GM12878 (cell line): ENCODE results near the gene FMNL2. TPM values are rescaled to one million over a fixed set of nuclear protein-coding genes. Genes with fewer than 3 reads are reported as not detected.

Experiments used
- ATAC-seq: fragments of 200-7000 bp; cut with Tn5 transposase; 3 replicates; pipeline ENCODE4 v1.9.1; 2020; ENCODE audit warnings: mild to moderate bottlenecking, moderate library complexity
- BruUV-seq: library from RNA; stranded (reverse); fragments of 400-500 nt; replicated peaks from 2 replicates; lab custom pipeline; 2021; lab: Mats Ljungman, UMichigan
- CTCF ChIA-PET: fragments of 300-600 bp; sonication (Branson Sonifier 250); formaldehyde crosslinking; extraction: SDS; loops from one replicate; lab custom pipeline; 2021; ENCODE audit warnings: inconsistent platforms; lab: Yijun Ruan, JAX
- POLR2A ChIA-PET: fragments of 350-600 bp; formaldehyde crosslinking; extraction: SDS; loops from one replicate; lab custom pipeline; 2021; ENCODE audit warnings: inconsistent platforms; lab: Charles Lee
- RAD21 ChIA-PET: fragments of 300-600 bp; sonication (Branson Sonifier 250); formaldehyde crosslinking; loops from one replicate; lab custom pipeline; 2023; ENCODE audit warnings: antibody characterized with exemption; ENCODE audit not compliant: unreplicated experiment; lab: Charles Lee
- SMC1A ChIA-PET: fragments of 300-600 bp; sonication (Branson Sonifier 250); formaldehyde crosslinking; loops from one replicate; lab custom pipeline; 2023; ENCODE audit not compliant: unreplicated experiment, uncharacterized antibody; lab: Charles Lee
- DNase-seq: peaks from one replicate; pipeline ENCODE4 v3.0.0-alpha.2; 2011; ENCODE audit warnings: low read depth, low spot score
- FAIRE-seq: peaks from 3 replicates; lab custom pipeline; 2011; peaks lifted over from hg19 to GRCh38; lab: Jason Lieb, UNC
- H2AFZ ChIP-seq: 2 replicates; pipeline ENCODE4 v1.6.0; 2011; ENCODE audit warnings: low read depth, low read length, control low read depth; ENCODE audit not compliant: control insufficient read depth
- H3K27ac ChIP-seq: 2 replicates; pipeline ENCODE4 v1.5.1; 2011; ENCODE audit warnings: control low read depth; ENCODE audit not compliant: control insufficient read depth, insufficient read depth
- H3K27me3 ChIP-seq, 2 experiments: replicated peaks in 1 of 2; 2 replicates each; pipeline versions ENCODE4 v1.6.0 to v1.6.1; 2011; ENCODE audit warnings: low read length in 1 of 2; ENCODE audit not compliant: control insufficient read depth in 2 of 2, insufficient read depth in 2 of 2
- H3K36me3 ChIP-seq, 2 experiments: 2 replicates each; pipeline ENCODE4 v1.5.1; 2011; ENCODE audit warnings: low read length in 1 of 2; ENCODE audit not compliant: control insufficient read depth in 2 of 2, insufficient read depth in 2 of 2
- H3K4me1 ChIP-seq: 2 replicates; pipeline ENCODE4 v1.6.1; 2011; ENCODE audit warnings: mild to moderate bottlenecking, low read length, moderate library complexity, mixed read lengths; ENCODE audit not compliant: control insufficient read depth, insufficient read depth
- H3K4me2 ChIP-seq: 2 replicates; pipeline ENCODE4 v1.6.0; 2011; ENCODE audit warnings: control low read depth; ENCODE audit not compliant: control insufficient read depth, insufficient read depth
- H3K4me3 ChIP-seq: fragments of 200-600 bp; sonication (generic); 2 replicates; pipeline ENCODE4 v1.5.1; 2016
- H3K79me2 ChIP-seq: 2 replicates; pipeline ENCODE4 v1.6.0; 2011; ENCODE audit warnings: low read length; ENCODE audit not compliant: control insufficient read depth, insufficient read depth
- H3K9ac ChIP-seq: 2 replicates; pipeline ENCODE4 v1.8.0; 2011; ENCODE audit warnings: low read length, control low read depth, mixed read lengths; ENCODE audit not compliant: control insufficient read depth, insufficient read depth
- H3K9me3 ChIP-seq: replicated peaks from 3 replicates; pipeline ENCODE4 v1.5.1; 2011; ENCODE audit warnings: mild to moderate bottlenecking, low read length; ENCODE audit not compliant: control insufficient read depth, insufficient read depth
- H4K20me1 ChIP-seq: 2 replicates; pipeline ENCODE4 v1.6.0; 2011; ENCODE audit not compliant: control insufficient read depth, insufficient read depth
- CEBPB ChIP-seq, 2 experiments: fragments of 150-350 bp in 1 of 2; IDR thresholded peaks; 2 replicates each; pipeline ENCODE4 v1.6.1; 2012 to 2014; ENCODE audit warnings: low read depth in 2 of 2, low read length in 2 of 2, borderline replicate concordance in 1 of 2, inconsistent platforms in 1 of 2
- CHD2 ChIP-seq: IDR thresholded peaks from 2 replicates; pipeline ENCODE4 v1.6.1; 2011; ENCODE audit warnings: low read depth, low read length, improper control_type of control experiment, borderline replicate concordance
- ETV6 ChIP-seq, 2 experiments: fragments of 450-650 bp in 1 of 2; IDR thresholded peaks in 1 of 2; conservative IDR thresholded peaks in 1 of 2; 2 replicates each; pipeline ENCODE4 v1.6.1; 2014; ENCODE audit warnings: antibody characterized with exemption in 1 of 2, borderline replicate concordance in 1 of 2, low read depth in 1 of 2, mild to moderate bottlenecking in 1 of 2, moderate library complexity in 1 of 2
- IRF4 ChIP-seq: IDR thresholded peaks from 2 replicates; pipeline ENCODE4 v1.6.1; 2011; ENCODE audit warnings: low read depth, low read length
- NR2F1 ChIP-seq: fragments of 450-650 bp; conservative IDR thresholded peaks from 2 replicates; pipeline ENCODE4 v1.6.1; 2017; ENCODE audit warnings: mild to moderate bottlenecking
- SMAD1 ChIP-seq: fragments of 450-650 bp; IDR thresholded peaks from 2 replicates; pipeline ENCODE4 v1.6.1; 2018; ENCODE audit warnings: mild to moderate bottlenecking, low read depth; ENCODE audit not compliant: partially characterized antibody
- WGBS: methylation state at CpG from one replicate; pipeline ENCODE4 v1.1.6; 2016; ENCODE audit warnings: low lambda C conversion rate; ENCODE audit not compliant: insufficient replicate concordance, insufficient coverage; ENCODE audit errors: missing lambda C conversion rate; 5-methylcytosine and 5-hydroxymethylcytosine counted together
- in situ Hi-C: fragments of 300-500 bp; cut with MboI; formaldehyde crosslinking; loops from 9 replicates; pipeline ENCODE4 v1.14.3; 2018; ENCODE audit warnings: mixed read lengths
- intact Hi-C: fragments of 100-400 bp; cut with micrococcal nuclease; formaldehyde crosslinking; loops from one replicate; pipeline ENCODE4 v1.14.2; 2022; ENCODE audit not compliant: unreplicated experiment
- polyA plus RNA-seq, 11 experiments: library from polyadenylated mRNA; depleted of rRNA in 4 of 11; unstranded in 6 of 11; stranded (reverse) in 5 of 11; fragments of >200 nt; fragmentation: Nextera tagmentation in 4 of 11; fragmentation: Illumina TruSeq in 1 of 11; extraction: Ambion mirVana in 4 of 11; extraction: Trizol in 1 of 11; gene quantifications; 1 replicate in 1 of 11; 2 replicates in 10 of 11; pipeline versions ENCODE4 v1.2.1 to v1.2.3, GENCODE V29; 2011 to 2016; ENCODE audit warnings: inconsistent platforms in 2 of 11, missing spikeins in 2 of 11, low read depth in 1 of 11
- total RNA-seq, 4 experiments: library from RNA; depleted of rRNA in 3 of 4; stranded (reverse); fragments of >200 nt in 3 of 4; fragmentation: Illumina TruSeq in 1 of 4; extraction: Trizol in 1 of 4; gene quantifications; 2 replicates each; pipeline versions ENCODE4 v1.2.1 to v1.2.3, GENCODE V29; 2013 to 2021
- TF ChIP-seq, protein P1 (sequence below): IDR thresholded peaks from 2 replicates; pipeline ENCODE4 v1.6.1; 2011; ENCODE audit warnings: borderline replicate concordance, low read depth, mild to moderate bottlenecking, moderate library complexity, low read length; ENCODE audit not compliant: insufficient read depth, poor library complexity, severe bottlenecking

Gene FMNL2
- total and polyA plus RNA-seq, 10 of the 15 experiments (the other 5 are each of a cell fraction or from before 2014, with no cell fraction given), result 0.13 to 9.9 (median 0.35) TPM

DNA sequence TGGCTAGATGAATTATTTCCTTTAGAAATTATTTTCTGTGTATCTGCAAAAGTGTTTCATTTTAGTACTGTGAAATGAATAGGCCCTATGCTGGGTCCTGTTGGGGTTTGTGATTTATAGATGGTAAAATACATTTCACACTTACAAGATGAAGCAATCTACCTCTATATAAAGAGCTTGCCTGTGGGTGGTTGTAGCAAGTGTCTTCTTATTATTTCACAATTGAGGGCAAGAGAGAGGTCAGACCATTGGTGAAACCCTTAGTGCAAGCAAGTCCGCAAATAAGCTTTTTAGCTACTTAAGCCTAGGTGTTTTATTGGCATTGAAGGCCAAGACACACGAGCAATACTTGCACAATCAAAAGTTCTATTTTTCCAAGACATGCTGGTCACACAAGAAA, 153.1 kb downstream of the FMNL2 start:
- intact Hi-C loops, result no loop called here
- POLR2A ChIA-PET, result interaction anchor here (0.6 to 1.0 kb wide), 3 partner anchors 14 to 79 kb away, joined by 3 read pairs; no protein-coding TSS in a partner anchor

DNA sequence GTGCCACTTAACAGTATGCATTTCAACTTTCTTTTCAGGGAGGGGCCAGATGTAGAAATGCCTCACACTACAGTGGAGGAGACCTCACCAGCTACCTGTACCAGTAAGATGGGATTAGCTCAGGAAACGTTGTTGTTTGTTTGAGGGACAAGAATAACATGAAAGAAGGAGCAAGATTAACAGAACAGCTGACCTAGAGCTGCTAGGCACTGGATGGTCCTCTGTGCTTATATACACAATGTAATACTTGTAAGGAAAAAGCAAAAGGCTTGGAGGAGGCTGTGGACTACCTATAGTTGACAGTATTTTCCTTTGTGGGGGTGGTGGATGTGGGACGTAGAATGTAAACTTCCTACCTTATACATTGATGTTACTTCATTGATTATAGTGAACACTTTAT, 154.4 kb downstream of the FMNL2 start:
- H3K79me2 ChIP-seq, result no peaks in the 10 kb centered on the region
- FAIRE-seq (no peak), DNase-seq (no peak), ATAC-seq (peak; percentile 31)
- no peak overlapping the region for H3K27ac ChIP-seq
- H3K9me3 ChIP-seq, result no peaks in the 10 kb centered on the region
- CTCF ChIA-PET, result interaction anchor here (1.2 to 2.1 kb wide), 2 partner anchors 22 to 147 kb away, joined by 3 to 6 read pairs; no protein-coding TSS in a partner anchor
- no peak overlapping the region for H3K9ac ChIP-seq
- no peaks in the 10 kb centered on the region for H4K20me1 ChIP-seq
- peaks cover 4% of the 10 kb centered on the region for H3K4me1 ChIP-seq
- no peak for TF ChIP-seq IRF4
- TF ChIP-seq SMAD1, result no peak
- no peak for TF ChIP-seq CHD2
- no peak for TF ChIP-seq ETV6 (conservative IDR thresholded peaks at IDR 0.05 in 1 of 2, IDR thresholded peaks at IDR 0.05 in 1 of 2; ENCODE audit: borderline replicate concordance in 1 of 2, low read depth in 1 of 2)
- no peak for TF ChIP-seq CEBPB (IDR thresholded peaks at IDR 0.05; ENCODE audit: borderline replicate concordance in 1 of 2, low read depth in 2 of 2, low read length in 2 of 2)
- H3K4me2 ChIP-seq, result no peak overlapping the region
- POLR2A ChIA-PET, result no interaction called here
- H3K4me3 ChIP-seq, result no peak overlapping the region
- H3K36me3 ChIP-seq, result no peaks in the 10 kb centered on the region
- in situ Hi-C loops (no loop called here), intact Hi-C loops (no loop called here)
- RAD21 ChIA-PET, result interaction anchor here (0.8 to 2.2 kb wide), 4 partner anchors 9 to 22 kb away, joined by 3 to 7 read pairs (median 4); no protein-coding TSS in a partner anchor
- H2AFZ ChIP-seq, result no peak overlapping the region
- whole genome bisulfite sequencing, result 50% methylated on average over 2 of the region's 2 CpGs
- SMC1A ChIA-PET, result interaction anchor here (0.6 to 12.4 kb wide), 7 partner anchors 12 to 343 kb away, joined by 3 to 98 read pairs (median 3); no protein-coding TSS in a partner anchor
- H3K27me3 ChIP-seq, result no peaks in the 10 kb centered on the region
- no TSS peak for BruUV-seq

More for the DNA sequence above, 153.1 kb downstream of the FMNL2 start:
- Histone ChIP-seq H2AFZ (no peak overlapping the region), H3K9ac (no peak overlapping the region), H3K36me3 (no peaks in the 10 kb centered on the region), H4K20me1 (no peaks in the 10 kb centered on the region), H3K79me2 (no peaks in the 10 kb centered on the region)
- peak; percentile 38 for FAIRE-seq
- 76% methylated on average over 2 of the region's 2 CpGs for WGBS
- TF ChIP-seq, protein P1, sequence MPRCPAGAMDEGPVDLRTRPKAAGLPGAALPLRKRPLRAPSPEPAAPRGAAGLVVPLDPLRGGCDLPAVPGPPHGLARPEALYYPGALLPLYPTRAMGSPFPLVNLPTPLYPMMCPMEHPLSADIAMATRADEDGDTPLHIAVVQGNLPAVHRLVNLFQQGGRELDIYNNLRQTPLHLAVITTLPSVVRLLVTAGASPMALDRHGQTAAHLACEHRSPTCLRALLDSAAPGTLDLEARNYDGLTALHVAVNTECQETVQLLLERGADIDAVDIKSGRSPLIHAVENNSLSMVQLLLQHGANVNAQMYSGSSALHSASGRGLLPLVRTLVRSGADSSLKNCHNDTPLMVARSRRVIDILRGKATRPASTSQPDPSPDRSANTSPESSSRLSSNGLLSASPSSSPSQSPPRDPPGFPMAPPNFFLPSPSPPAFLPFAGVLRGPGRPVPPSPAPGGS, result no peak
- 0 out of 2 replicates have a peak, but pooled peaks have one; percentile 14 for TF ChIP-seq NR2F1
- TF ChIP-seq, all 136 proteins: peak for 1
- H3K27me3 ChIP-seq, result no peaks in the 10 kb centered on the region
- H3K4me3 ChIP-seq, result no peak overlapping the region
- CTCF ChIA-PET, result interaction anchor here (2.1 kb wide), 1 partner anchor 21 kb away, joined by 6 read pairs; no protein-coding TSS in a partner anchor
- ATAC-seq (no peak; the same call in 1 of the 3 replicates), DNase-seq (no peak)
- H3K9me3 ChIP-seq, result no peaks in the 10 kb centered on the region
- RAD21 ChIA-PET, result interaction anchor here (3.1 kb wide), 1 partner anchor 21 kb away, joined by 15 read pairs; no protein-coding TSS in a partner anchor
- H3K4me1 ChIP-seq, result peaks cover 4% of the 10 kb centered on the region
- SMC1A ChIA-PET, result interaction anchor here (0.7 to 6.7 kb wide), 7 partner anchors 10 to 93 kb away, joined by 3 to 38 read pairs (median 3); no protein-coding TSS in a partner anchor
- H3K27ac ChIP-seq, result no peak overlapping the region
- in situ Hi-C loops, result no loop called here
- peak overlapping the region; percentile 18; the same call in 1 of the 2 replicates for H3K4me2 ChIP-seq
- BruUV-seq, result no TSS peak
